Esophagus squamous epithelium (tissue), 5 donors: ENCODE results near the gene GPR137B. TPM values are rescaled to one million over a fixed set of nuclear protein-coding genes. Genes with fewer than 3 reads are reported as not detected.

Experiments used
- DNase-seq: peaks from one replicate; lab custom pipeline; 2025; lab: John Stamatoyannopoulos, UW
- H3K27ac ChIP-seq, 4 donors: fragments of 200-600 bp; sonication (generic); one replicate each; pipeline ENCODE4 v1.5.1; 2016 to 2019; ENCODE audit warnings: mild to moderate bottlenecking in 1 of 4
- H3K27me3 ChIP-seq, 4 donors: fragments of 200-600 bp; sonication (generic); 1 replicate in 3 of 4; 2 replicates in 1 of 4; pipeline versions ENCODE4 v1.5.1 to v1.6.0; 2017 to 2021; ENCODE audit warnings: antibody characterized with exemption in 1 of 4
- H3K36me3 ChIP-seq, 3 donors: fragments of 200-600 bp; sonication (generic); one replicate each; pipeline ENCODE4 v1.5.1; 2016 to 2019
- H3K4me1 ChIP-seq, 3 donors: fragments of 200-600 bp; sonication (generic); one replicate each; pipeline ENCODE4 v1.5.1; 2017 to 2019
- H3K4me3 ChIP-seq, 4 donors: fragments of 200-600 bp; sonication (generic); 1 replicate in 3 of 4; 2 replicates in 1 of 4; pipeline ENCODE4 v1.5.1; 2016 to 2019; ENCODE audit warnings: mild to moderate bottlenecking in 2 of 4, moderate library complexity in 1 of 4
- H3K9me3 ChIP-seq, 3 donors: fragments of 200-600 bp; sonication (generic); one replicate each; pipeline ENCODE4 v1.5.1; 2016 to 2019
- POLR2A ChIP-seq, 4 donors: fragments of 450-650 bp; IDR thresholded peaks; one replicate each; pipeline ENCODE4 v1.6.1; 2017; ENCODE audit warnings: antibody characterized with exemption in 4 of 4, mild to moderate bottlenecking in 4 of 4, moderate library complexity in 3 of 4
- WGBS, 2 donors: methylation state at CpG; one replicate each; pipeline ENCODE4 v1.1.5; 2018; 5-methylcytosine and 5-hydroxymethylcytosine counted together
- intact Hi-C: fragments of 100-400 bp; cut with DNase I; formaldehyde crosslinking; loops from one replicate; pipeline ENCODE4 v1.15.0; 2022
- total RNA-seq, 4 donors: library from RNA; depleted of rRNA; stranded (reverse); fragments of >200 nt; gene quantifications; one replicate each; pipeline ENCODE4 v1.1.0, GENCODE V29; 2016
- TF ChIP-seq, protein P1 (sequence below), 6 experiments: fragments of 450-650 bp in 4 of 6; fragments of 200-600 bp in 2 of 6; sonication (generic) in 2 of 6; IDR thresholded peaks; one replicate each; pipeline ENCODE4 v1.5.1; 2016 to 2019; ENCODE audit warnings: antibody characterized with exemption in 6 of 6, mild to moderate bottlenecking in 4 of 6, moderate library complexity in 4 of 6
- donor health status: DM: yes; HTN: yes; CAD: no.

Gene GPR137B
- total RNA-seq, 4 donors from 2014 or later, result 3.6 to 16.0 (median 7.4) TPM

DNA sequence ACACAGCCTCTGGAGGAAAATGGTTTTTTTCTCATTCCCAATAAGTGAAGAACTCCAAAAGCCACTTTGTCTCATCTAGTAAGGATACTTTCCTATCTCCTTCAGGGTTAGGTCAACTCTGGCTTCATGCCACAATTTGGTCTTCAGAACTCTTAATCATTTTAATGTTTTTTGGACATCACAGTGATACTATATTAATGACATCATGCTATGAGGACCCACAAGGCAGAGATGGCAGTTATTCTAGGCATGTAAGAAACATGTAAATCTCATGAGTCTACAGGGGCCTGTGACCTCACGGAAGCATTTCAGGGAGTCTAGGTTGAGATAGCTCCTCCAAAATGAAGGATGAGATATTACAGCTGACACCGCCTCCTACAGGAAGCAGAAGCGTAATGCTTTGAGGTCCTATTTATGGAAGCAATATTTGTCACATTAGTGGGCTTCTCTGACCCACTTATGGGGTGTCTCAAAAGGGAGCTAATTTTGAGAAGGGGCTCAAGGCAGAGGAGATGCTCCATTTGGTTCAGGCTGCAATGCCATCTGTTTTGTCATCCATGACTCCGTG lies 5.0 kb upstream of the GPR137B start:
- Histone ChIP-seq H3K4me1 (peaks cover 6 to 14% (median 9%) of the 10 kb centered on the region in 3 donors), H3K4me3 (no peak overlapping the region), H3K27ac (no peak overlapping the region), H3K27me3 (peaks cover 0 to 70% (median 0%) of the 10 kb centered on the region in 4 donors), H3K36me3 (no peaks in the 10 kb centered on the region), H3K9me3 (no peaks in the 10 kb centered on the region)
- TF ChIP-seq, protein P1, sequence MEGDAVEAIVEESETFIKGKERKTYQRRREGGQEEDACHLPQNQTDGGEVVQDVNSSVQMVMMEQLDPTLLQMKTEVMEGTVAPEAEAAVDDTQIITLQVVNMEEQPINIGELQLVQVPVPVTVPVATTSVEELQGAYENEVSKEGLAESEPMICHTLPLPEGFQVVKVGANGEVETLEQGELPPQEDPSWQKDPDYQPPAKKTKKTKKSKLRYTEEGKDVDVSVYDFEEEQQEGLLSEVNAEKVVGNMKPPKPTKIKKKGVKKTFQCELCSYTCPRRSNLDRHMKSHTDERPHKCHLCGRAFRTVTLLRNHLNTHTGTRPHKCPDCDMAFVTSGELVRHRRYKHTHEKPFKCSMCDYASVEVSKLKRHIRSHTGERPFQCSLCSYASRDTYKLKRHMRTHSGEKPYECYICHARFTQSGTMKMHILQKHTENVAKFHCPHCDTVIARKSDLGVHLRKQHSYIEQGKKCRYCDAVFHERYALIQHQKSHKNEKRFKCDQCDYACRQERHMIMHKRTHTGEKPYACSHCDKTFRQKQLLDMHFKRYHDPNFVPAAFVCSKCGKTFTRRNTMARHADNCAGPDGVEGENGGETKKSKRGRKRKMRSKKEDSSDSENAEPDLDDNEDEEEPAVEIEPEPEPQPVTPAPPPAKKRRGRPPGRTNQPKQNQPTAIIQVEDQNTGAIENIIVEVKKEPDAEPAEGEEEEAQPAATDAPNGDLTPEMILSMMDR (IDR thresholded peaks at IDR 0.05), result no peak
- no peak for TF ChIP-seq POLR2A (IDR thresholded peaks at IDR 0.05)
- 69 to 79% methylated on average over 3 to 4 of the region's 4 CpGs for WGBS, 2 donors
- intact Hi-C loops, result no loop called here
- no peak for DNase-seq

DNA sequence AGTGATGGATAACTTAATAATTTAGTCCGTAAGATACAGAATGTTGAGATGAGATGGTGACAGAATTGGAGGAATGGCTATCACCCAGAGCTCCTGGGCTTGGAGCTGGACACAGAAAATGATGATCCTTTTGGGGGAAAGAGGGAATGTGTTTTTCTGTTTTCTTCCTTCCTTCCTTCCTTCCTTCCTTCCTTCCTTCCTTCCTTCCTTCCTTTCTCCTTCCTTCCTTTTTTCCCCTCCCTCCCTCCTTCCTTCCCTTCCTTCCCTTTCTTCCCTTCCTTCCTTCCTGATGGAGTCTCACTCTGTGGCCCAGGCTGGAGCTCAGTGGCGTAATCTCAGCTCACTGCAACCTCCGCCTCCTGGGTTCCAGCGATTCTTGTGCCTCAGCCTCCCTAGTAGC lies 2.8 kb upstream of the GPR137B start:
- WGBS, 2 donors, result 90 to 92% methylated on average over 4 of the region's 4 CpGs
- no peak for DNase-seq
- Histone ChIP-seq H3K4me3 (no peak overlapping the region), H3K9me3 (no peaks in the 10 kb centered on the region), H3K27ac (no peak overlapping the region), H3K36me3 (no peaks in the 10 kb centered on the region), H3K4me1 (peaks cover 15 to 34% (median 19%) of the 10 kb centered on the region in 3 donors), H3K27me3 (peaks cover 0 to 61% (median 0%) of the 10 kb centered on the region in 4 donors)
- no peak for TF ChIP-seq POLR2A (IDR thresholded peaks at IDR 0.05)
- TF ChIP-seq, protein P1 (IDR thresholded peaks at IDR 0.05), result no peak
- intact Hi-C loops, result no loop called here

DNA sequence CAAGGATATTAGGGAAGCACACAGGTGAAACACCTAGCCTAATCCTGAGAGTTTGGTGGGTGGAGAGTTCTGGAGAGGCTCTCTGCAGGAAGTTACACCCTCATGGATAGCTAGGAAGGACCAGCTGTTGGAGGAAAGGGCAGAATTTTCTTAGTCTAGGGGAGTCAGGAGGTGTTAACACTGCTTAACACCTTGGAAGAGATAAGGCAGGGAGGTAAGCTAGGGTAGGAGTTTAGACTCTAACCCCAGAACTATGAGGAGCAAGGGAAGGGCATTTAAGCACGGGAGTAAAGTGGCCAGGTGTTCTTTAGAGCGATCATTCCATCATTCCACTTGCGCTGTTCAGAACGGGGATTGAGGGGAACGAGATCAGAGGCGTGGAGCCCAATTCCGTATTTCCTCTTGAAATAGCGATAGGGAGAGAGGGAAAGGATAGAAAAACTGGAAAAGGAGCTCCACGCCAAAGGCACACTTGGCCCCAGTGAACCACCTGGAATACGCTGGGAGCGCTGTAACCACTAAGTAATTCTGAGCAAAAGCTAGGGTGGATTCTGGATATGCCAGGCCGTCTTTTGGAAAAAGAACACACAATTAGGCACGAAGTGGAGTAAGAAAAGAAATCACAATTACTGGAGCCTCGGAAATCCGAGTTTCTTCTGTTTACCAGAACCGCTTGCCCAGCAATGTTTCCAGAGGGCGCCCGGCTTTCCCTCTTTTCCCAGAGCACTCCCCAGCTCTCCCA lies 1.5 kb upstream of the GPR137B start:
- intact Hi-C loops, result no loop called here
- TF ChIP-seq POLR2A (IDR thresholded peaks at IDR 0.05), result no peak
- TF ChIP-seq, protein P1 (IDR thresholded peaks at IDR 0.05), result no peak
- H3K27me3 ChIP-seq, result peaks cover 0 to 47% (median 0%) of the 10 kb centered on the region in 4 donors
- WGBS, 2 donors, result 12 to 28% methylated on average over 16 to 18 of the region's 18 CpGs
- H3K4me3 ChIP-seq, result peak overlapping the region; percentile 70 to 87 (median 84)
- H3K9me3 ChIP-seq, result no peaks in the 10 kb centered on the region
- peaks cover 20 to 45% (median 26%) of the 10 kb centered on the region in 3 donors for H3K4me1 ChIP-seq
- peak overlapping the region in 2 of 4 donors; percentile 35 to 54 for H3K27ac ChIP-seq
- H3K36me3 ChIP-seq, result no peaks in the 10 kb centered on the region
- no peak for DNase-seq

DNA sequence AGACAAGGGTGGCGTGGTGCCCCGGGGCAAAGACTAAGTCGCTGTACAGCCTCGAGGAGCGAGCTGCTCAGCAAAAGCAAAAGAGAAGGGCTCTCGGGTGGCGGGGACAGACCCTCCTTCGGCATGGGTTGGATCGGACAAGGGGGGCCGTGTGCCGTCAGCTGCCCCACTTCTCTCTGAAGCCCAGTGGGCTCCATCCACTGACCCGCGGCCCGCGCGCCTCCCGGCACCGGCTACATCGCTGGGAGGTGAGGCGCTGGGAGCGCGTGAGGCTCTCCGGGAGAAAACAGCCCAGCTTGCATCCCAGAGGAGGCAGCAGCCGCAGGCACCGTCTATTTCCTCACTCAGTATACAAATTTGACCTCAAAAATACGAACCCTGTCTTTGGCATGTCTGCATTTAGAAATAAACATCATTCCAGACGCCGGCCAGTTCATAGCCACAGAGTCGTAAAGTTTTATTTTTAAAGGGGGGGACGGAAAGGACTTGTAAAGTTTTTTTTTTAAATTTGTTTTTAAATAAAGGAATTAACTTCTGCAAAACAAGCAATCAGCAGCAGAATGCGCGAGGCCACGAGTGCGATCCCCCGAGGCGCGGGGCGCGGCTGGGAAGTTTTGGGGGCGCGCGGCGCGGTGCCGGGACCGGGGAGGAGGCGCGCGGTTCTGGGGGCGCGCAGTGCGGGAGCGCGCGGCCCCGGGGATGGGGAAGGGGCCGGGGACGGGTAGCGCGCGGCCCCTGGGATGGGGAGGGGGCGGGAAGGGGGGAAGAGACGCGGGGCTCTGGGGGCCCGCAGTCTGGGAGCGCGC lies 689 bp upstream of the GPR137B start:
- intact Hi-C loops, result no loop called here
- H3K27ac ChIP-seq, result peak overlapping the region in 3 of 4 donors; percentile 35 to 64 (median 54)
- 0% methylated on average over 10 to 27 of the region's 67 CpGs for WGBS, 2 donors

More for the DNA sequence above, 689 bp upstream of the GPR137B start:
- H3K4me1 ChIP-seq, result peaks cover 20 to 45% (median 26%) of the 10 kb centered on the region in 3 donors
- H3K4me3 ChIP-seq, result peak overlapping the region; percentile 70 to 87 (median 84)
- H3K9me3 ChIP-seq, result no peaks in the 10 kb centered on the region
- H3K27me3 ChIP-seq, result peaks cover 0 to 42% (median 0%) of the 10 kb centered on the region in 4 donors
- no peaks in the 10 kb centered on the region for H3K36me3 ChIP-seq
- no peak for TF ChIP-seq POLR2A (IDR thresholded peaks at IDR 0.05)
- TF ChIP-seq, protein P1 (IDR thresholded peaks at IDR 0.05), result no peak
- DNase-seq, result no peak
